RWPE1 (cell line): ENCODE results near the gene CCL3.

Experiments used
- CTCF ChIA-PET: fragments of 350-600 bp; sonication (Branson Sonifier 250); formaldehyde crosslinking; extraction: SDS; loops from one replicate; lab custom pipeline; 2021; lab: Yijun Ruan, JAX
- POLR2A ChIA-PET: fragments of 400-600 bp; formaldehyde crosslinking; extraction: SDS; loops from one replicate; lab custom pipeline; 2020; ENCODE audit warnings: antibody characterized with exemption; ENCODE audit not compliant: low non-redundant PET; lab: Yijun Ruan, JAX
- DNase-seq: peaks from one replicate; pipeline ENCODE4 v3.0.0; 2012; ENCODE audit warnings: low spot score
- H3K27ac ChIP-seq: fragments of 450-650 bp; 2 replicates; pipeline ENCODE4 v1.5.1; 2017
- CTCF ChIP-seq: fragments of 450-650 bp; conservative IDR thresholded peaks from 2 replicates; pipeline ENCODE4 v1.5.1; 2017; ENCODE audit warnings: low read depth, mild to moderate bottlenecking

Gene CCL3

GRCh38 chr17:36131931-36132330 is 42.0 kb upstream of the CCL3 start:
- CTCF ChIA-PET = interaction anchor here (0.5 kb wide), 1 partner anchor 110 kb away, joined by 3 read pairs; no protein-coding TSS in a partner anchor
- no peak for DNase-seq
- H3K27ac ChIP-seq = no peak overlapping the region
- no peak for TF ChIP-seq CTCF
- POLR2A ChIA-PET = no interaction called here

GRCh38 chr17:36131421-36131820 is 41.5 kb upstream of the CCL3 start:
- no peak for DNase-seq
- CTCF ChIA-PET = interaction anchor here (1.0 kb wide), 1 partner anchor 18 kb away, joined by 3 read pairs; no protein-coding TSS in a partner anchor
- H3K27ac ChIP-seq = no peak overlapping the region
- no peak for TF ChIP-seq CTCF
- POLR2A ChIA-PET = no interaction called here

GRCh38 chr17:36130346-36130745 is 40.4 kb upstream of the CCL3 start:
- ChIA-PET CTCF (interaction anchor here (0.8 to 1.0 kb wide), 2 partner anchors 19 to 161 kb away, joined by 3 to 4 read pairs; no protein-coding TSS in a partner anchor), POLR2A (no interaction called here)
- no peak overlapping the region for H3K27ac ChIP-seq
- DNase-seq = no peak
- no peak for TF ChIP-seq CTCF

GRCh38 chr17:36129616-36130015 is 39.7 kb upstream of the CCL3 start:
- H3K27ac ChIP-seq = no peak overlapping the region
- POLR2A ChIA-PET = interaction anchor here (0.6 kb wide), 1 partner anchor 410 kb away, joined by 3 read pairs; no protein-coding TSS in a partner anchor
- no peak for DNase-seq
- no peak for TF ChIP-seq CTCF
- CTCF ChIA-PET = no interaction called here

GRCh38 chr17:36128411-36128978 is 38.6 kb upstream of the CCL3 start:
- DNase-seq = no peak
- POLR2A ChIA-PET = no interaction called here
- CTCF ChIA-PET = no interaction called here
- no peak for TF ChIP-seq CTCF
- no peak overlapping the region for H3K27ac ChIP-seq

- POLR2A ChIA-PET = no interaction called here
These were observed 38.0 kb upstream of the CCL3 start for GRCh38 chr17:36127911-36128310.

More at GRCh38 chr17:36127911-36128310, 38.0 kb upstream of the CCL3 start:
- DNase-seq = no peak
- CTCF ChIA-PET = no interaction called here
- no peak overlapping the region for H3K27ac ChIP-seq
- no peak for TF ChIP-seq CTCF
